COLO829 (cell line): ENCODE results near the gene SLC5A10.

Source experiments
- DNase-seq: peaks from one replicate; pipeline ENCODE4 v3.0.0; 2012; ENCODE audit warnings: low spot score

Gene SLC5A10

DNA sequence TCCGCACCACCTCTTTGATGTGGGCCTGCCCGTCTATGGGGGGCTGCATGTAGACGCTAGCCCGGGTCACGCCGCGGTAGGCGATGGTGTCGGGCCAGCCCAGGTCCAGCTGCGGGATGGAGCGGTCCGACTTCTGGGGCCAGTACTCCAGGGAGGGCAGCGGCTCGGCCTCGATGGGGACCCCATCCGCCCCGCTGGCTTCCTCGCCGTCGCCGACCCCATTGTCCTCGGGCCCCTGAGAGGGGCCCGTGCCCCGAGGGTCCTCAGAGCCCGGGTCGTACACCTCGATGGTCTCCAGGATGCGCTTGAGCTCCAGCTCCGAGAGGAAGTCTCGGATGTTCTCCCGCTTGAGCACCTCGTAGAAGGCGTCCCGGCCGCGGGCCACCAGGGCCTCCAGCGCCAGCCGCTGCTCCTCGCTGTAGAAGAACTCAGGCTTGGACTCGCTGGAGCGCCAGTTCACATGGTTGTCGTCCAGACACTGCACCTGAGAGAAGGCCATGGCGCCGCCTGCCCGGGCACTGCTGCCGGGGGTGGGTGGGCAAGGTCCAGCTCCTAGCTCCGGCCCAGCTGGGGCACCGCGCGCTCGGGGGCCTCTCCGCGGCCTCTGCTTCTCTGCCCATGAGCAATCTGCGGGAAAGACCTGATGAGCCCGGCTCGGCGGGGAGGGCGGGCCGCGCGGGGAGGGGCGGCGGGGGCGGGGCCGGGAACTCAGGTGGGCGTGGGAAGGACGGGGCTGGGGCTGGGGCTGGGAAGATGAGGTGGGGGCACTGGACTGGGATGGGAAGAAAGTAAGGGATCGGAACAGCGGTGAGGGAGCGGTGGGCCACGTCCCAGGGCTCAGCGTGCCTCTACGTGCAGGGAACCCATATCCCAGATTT is 51.8 kb downstream of the SLC5A10 start:
- no peak for DNase-seq

DNA sequence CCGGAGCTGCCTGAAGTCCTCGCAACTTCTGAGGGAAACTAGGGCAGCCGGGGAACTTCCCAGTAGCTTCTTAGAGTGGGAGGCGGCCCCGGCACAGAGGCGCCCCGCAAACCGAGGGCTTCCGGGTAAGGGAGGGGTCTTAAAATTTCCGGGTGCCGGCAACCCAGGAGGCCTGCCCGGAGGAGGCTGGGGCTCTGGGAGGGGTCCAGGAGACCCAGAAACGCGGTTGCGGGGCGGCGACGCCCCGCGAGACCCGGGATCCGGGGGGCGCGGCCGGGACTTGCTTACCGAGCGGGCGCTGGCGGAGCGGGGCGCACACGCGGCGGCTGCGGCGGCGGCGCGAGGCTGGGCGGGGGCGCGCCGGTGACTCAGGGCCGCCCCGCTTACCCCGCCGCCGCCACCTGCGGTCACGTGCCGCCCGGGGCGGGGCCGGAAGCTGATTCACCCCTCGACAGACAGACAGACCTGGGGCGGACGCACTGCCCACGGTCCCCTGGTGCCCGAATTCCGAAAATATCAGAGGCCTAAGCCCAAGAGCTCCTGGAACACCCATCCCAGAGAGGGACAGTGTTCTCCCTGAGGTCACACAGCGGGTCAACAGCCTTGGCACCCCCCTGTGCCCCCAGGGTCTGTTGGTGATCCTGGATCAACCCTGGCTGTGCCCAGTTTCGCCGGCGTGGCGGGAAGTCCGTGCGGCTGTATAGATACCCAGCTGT is 52.6 kb downstream of the SLC5A10 start, which contains the start of gene FAM83G:
TSS of gene FAM83G (minus strand) at position 344 of the 716 bp plus-strand sequence. CDS start 723 bp downstream, outside the sequence.
- DNase-seq, result no peak

DNA sequence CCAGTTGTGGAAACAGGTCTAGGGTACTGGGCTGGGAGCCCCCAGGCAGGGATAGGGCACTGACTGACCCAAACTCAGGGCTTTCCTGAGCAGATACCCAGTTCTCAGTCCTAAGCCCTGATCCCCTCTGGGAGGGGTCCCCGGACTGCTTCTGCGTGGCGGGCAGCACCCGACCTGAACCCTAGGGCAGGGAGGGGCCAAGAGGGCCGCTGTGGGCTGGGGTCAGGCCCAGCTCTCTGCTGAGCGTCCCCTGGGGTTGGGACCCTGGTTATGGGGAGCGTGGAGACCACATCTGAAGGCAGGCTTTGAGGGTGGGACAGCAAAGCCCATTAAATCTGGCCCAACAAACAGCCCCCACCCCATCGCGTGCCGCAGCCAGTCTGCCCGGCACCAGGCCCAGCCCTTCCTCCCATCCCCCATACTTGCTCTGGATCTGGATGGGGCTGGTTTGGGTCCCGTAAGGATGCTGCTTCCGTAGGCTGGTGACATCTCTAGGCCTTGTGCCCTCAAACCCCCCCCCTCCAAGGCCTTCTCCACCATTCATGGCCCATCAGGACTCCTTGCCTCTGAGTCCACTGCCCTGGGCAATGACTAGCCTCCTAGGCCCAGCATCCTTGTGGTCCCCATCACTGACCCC is 53.3 kb downstream of the SLC5A10 start:
- DNase-seq, result no peak

DNA sequence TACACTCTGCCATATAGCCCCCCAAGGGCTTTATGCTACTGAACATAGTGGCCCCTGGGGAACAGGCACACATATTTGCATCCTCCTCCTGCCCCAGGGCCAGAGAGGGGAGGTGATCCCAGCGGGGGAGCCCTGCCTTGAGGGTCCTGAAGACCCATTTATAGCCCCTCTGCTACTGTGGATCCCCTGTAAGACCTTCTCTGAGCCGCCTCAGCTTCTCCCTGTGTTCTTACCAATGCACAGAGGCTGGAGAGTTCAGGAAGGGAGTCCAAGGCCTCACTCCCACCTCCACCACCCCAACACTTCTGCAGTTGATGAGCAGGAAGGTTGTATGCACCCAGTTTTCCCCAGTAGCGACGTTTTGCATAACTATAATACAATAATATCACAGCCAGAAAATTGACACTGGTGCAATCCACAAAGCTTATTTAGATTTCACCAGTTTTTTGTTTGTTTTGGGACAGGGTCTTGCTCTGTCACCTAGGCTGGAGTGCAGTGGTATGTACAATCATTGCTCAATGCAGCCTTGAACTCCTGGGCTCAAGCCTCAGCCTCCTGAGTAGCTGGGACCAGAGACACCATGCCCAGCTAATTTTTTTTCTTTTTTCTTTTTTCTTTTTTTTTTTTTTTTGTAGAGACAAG is 53.9 kb downstream of the SLC5A10 start:
- DNase-seq, result no peak

DNA sequence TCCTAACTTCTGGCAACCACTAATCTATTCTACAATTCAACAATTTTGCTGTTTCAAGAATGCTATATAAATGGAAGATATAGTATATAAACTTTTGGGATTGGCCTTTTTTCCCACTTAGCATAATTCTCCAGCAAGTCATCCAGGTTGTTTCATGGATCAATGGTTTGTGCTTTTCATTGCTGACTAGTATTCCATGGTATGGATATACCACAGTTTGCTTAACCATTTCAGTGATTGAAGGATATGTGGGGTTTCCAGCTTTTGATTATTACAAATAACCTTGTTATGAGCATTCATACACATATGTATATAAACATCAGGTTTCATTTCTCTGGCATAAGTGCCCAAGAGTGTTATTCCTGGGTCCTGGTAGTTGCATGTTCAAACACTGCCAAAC is 54.7 kb downstream of the SLC5A10 start:
- DNase-seq, result no peak

DNA sequence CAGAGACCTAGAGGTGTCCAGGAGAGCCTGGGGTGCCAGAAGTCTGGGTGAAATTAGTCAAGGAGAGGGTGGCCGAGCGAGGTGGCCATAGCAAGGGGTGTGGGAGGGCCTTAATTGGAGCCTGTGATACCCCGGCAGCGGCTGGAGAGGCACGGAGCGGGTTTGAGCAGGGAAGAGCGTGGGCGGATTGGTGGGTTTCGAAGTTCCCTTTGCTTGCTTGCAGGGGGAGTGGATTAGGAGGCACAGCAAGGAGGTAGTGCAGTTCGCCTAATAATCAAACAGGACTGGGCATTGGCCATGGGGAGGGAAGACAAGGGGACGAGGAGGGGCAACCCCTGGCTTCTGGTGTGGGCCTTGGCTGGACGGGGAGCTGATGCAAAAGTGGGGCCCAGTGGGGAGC is 58.0 kb downstream of the SLC5A10 start:
- DNase-seq, result no peak

DNA sequence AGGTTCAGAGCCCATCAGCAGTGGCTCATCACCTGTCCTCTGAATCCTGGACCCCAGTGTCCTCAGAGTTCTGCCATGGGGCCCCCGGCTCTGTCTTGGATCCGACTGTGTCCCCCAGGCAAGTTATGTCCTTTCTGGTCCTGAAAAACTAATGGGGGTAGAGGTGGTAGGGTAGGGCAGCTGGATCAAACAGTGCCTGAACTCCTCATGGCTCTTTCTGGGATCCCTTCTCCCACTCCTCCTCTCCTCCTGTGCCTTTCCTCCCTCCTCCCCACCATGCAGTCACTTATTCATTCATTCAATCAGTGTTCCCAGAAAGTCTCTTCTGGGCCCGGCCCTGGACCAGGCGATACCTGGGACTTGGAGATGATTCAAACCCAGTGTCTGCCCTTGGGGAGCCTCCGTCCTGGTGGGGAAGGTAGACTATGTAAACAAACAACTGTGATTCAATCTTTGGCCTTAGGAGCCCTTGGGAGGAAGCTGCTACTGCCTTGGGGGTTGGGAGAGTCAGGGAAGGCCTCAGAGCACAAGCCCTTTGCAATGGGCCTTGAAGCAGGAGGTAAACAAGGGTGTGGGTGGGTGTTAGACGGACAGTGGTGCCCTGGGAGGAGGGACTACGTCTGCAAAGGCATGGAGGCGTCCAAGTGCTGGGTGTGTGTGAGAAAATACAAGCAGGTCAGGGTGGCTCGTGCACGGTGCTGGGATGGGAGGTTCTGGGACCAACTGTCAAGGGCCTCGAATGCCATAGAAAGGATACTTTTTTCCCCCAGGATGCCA is 59.0 kb downstream of the SLC5A10 start:
- DNase-seq, result no peak

DNA sequence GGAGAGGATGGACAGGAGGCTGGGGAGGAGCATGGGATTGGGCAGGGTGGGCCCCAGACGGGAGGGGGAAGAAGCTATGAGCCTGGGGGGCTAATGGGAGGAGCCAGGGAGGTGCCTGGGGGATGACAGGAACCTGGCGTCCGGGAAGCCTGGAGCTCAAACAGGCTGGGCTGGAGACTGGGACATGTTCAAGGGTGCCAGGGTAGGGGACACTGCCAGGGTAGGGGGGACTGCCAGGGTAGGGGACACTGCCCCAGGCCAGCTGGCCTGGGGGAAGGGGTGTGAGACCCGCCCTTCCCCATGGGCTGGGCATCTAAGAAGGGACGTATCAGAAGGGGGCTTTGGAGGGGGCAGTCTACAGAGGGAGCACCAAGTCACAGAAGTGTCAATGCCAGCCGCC is 59.6 kb downstream of the SLC5A10 start:
- DNase-seq, result no peak

DNA sequence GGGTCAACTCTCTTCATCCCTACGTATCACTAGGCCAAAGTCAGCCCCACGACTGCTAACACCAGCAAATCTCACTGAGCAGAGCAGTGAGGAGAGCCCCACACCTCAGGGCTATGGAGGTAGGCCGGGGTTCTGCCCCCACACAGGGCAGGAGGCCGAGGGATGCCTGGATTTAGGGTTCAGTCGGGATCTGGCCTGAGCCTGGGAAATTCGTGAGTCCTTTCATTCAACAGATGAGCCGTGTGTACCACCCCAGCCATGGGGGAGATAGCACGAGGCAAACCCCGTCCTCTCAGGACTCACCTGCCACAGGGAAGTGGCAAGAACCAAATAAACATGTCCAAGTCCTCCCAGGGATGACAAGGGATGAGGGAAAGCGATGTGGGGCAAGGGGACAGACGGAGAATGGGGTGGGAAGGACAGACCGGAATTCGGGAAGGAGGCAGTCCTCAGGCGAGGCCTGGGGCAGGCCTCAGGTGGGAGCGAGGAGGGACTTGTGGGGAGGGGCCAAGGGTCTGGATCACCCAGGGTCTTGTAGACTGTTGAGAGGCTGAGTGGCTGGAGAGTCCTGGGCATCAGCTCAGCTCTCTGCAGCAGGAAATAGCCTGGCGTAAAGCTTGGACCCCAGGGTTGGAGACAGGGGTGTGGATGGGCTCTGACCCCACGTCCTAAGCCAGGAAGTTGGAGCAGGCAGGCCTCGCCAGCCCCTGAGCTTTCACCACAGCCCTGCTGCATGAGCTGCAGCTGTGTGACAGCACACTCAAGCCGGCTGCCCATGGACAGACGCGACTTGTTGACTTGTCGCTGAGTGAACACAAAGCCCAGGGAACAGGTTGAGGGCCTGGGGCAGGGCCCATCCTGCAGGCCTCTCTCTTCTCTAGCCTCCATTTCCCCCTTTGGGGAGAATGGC is 60.5 kb downstream of the SLC5A10 start:
- DNase-seq, result no peak

DNA sequence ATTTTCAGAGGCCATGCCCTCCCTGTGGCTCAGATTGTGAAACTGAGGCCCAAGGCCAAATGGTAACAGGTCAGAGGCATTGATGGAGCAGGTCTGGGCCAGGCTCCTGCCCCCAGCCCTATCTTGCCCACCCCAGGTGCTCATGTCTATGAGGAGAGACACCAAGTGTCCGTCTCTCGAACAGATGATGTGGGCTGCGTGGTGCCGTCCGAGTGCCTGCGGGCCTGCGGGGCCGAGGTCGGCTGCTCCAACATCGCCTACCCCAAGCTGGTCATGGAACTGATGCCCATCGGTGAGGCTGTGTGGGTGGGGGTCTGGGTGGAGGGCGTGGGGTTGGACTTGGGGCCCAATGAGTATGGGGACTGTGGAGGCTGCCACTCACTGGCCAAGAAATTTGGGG is 61.3 kb downstream of the SLC5A10 start:
- DNase-seq, result no peak

DNA sequence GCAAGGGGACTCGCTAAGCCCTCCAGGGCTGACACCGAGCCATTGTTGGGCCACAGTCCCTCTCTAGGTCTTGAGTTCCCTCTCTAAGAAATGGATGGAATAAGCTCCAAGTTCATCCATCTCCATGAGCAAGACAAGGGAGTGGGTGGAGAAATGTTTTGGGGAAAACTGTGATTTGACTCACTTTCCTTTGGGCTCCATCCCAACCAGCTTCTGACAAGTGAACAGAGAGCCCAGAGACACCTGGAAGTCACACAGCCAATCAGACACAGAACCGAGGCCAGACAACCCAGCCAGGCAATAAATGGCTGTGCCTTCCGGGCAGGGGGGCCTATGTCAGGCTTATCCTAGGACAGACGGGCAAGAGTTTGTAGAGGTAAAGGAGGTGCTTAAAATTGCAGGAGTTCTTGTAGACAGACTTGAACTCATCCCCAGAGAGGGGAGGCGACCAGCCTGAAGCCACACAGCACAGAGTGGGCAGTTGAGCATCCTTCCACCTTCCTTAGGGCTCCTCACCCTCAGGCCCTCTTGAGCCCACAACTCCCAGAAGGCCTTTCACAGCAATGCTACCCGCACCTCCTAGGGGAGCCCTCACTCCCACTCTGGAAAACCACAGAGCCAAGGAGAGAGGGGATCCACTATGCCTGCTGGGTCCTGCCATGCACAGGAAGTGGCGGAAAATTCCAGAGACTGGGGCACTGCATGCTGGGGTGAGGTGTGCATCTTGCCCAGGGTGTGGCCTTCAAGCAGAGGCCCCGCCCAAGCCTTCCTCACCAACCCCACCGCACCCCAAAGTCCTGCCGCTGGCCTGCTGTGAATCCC is 62.1 kb downstream of the SLC5A10 start:
- no peak for DNase-seq

DNA sequence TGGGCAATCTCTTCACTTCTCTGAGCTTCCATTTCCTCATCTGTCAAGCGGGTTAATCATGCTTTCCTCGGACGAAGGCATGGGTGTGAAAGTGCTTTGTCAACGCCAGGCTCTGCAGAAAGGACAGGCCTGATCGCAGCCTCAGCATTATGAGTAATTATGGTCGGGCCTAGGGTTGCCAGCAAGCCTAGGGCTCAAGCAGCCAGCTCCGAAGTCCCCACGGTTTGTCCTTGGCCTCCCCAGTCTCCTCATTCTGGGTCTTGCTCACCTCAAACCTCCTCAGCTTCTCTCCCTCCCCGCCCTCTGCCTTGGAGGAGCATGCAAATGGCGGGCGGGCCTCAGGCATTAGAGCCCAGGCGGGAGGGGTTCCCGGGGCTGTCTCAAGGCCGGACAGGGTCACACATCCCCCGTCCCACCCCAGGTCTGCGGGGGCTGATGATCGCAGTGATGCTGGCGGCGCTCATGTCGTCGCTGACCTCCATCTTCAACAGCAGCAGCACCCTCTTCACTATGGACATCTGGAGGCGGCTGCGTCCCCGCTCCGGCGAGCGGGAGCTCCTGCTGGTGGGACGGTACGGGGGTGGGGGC is 62.8 kb downstream of the SLC5A10 start:
- no peak for DNase-seq

DNA sequence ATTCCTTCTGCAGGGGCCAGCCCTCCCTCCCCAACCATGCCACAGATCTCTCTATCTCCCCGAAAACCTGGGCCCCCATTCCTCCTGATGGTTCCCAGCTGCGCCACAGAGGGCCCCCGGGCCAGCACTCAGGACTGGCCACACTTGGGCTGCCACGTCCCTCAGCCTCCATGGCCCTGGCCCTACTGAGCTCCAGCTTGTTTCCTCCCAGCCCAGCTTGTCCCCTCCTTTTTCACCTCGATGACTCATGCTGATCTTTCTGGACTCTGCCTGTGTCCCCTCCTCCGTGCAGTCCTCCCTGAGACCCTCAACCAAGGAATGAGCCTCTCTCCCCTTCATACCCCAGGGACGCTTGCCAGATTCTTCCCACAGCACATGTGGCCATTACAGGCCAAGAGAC is 63.5 kb downstream of the SLC5A10 start:
- DNase-seq, result no peak

DNA sequence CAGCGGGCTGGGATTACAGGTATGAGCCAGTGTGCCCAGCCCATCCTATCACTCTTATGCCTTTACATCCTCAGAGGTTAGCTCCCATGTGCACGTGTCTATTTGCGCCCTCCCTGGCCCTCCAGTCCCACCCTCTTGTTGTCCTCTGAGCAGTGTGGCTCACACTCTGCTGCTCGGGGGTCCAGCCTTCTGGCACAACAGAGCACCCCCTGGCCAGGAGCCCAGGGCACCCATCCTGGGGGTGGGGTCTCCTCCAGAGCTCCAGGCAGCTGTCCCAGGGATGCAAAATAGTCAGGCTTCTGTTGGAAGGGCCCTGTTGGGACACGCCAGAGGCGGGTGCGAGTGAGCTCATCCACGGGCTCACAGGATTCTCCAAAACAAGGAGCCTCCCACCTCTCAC is 64.3 kb downstream of the SLC5A10 start:
- DNase-seq, result no peak

DNA sequence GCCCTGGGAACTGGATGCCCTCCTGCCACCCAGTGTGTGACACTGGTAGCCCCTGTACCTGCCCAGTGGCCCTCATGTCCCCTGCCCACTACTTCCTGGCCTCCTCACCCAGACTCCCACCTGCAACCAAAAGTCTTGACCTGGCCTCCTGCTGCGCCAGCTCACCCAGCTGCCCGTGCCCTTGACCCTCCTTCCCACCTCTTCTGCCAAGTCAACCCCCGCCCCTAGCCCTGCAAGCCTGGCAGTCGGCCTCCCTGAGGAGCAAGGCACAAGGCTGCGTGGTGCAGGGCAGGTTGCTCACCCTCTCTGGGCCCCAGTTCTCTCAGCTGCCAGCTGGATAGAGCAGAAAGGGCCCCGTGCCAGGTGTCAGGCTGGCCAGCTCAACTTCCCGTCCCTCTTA is 64.9 kb downstream of the SLC5A10 start:
- DNase-seq, result no peak

DNA sequence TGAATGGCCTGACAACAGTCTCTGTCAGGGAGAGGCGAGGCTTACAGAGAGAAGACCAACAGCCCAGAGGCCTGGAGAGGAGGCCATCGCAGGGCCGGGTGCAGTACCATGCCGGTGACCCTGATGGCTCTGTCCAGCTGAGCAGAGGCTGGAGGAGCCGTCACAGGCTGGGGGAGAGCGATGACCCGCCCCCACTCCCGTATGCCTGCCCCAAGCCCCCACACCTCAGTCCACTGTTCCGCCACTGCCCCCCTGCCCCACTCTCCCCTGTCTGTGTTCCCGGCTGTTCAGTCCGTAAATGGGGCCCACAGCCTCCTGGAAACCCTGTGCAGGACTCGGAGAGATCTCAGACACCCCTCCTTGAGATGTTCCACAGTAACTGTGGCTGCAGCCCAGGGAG is 65.4 kb downstream of the SLC5A10 start:
- DNase-seq, result no peak

DNA sequence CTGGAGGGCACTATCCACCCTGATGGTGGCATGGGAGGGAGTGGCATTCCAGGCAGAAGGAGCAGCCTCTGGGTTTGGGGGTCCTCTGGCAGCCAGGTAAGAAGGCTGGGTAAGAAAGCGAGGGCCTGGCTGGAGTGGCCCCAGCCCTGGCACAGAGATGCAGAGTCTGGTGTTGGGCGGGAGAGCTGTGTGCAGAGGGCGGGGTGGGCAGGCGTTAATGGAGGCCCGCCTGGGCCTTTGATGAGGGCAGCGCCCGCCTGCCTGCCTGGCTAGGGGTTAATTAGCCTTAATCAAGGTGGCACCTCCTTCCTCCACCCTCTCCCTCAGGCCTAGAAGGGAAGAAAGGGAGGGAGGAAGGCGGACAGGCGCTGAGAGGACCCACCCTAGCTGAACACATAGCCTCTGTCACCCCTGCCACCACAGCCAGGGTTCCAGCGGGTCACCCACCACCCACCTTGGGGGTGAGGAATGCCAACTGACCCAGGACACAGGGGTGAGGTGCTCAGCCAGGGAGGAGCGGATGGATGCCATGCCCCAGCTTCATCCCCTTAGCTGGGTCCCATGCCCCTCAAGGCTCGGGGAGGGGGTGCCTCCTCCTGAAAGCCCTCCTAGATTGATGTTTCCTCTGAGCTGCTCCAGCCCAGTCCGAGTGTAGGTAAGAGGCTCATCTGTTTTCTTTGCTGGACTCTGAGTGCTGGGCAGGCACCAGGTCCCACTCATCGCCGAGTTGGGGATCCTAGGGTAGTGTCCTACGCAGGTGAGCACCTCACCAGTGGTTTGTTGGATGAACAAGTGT is 66.0 kb downstream of the SLC5A10 start:
- no peak for DNase-seq

DNA sequence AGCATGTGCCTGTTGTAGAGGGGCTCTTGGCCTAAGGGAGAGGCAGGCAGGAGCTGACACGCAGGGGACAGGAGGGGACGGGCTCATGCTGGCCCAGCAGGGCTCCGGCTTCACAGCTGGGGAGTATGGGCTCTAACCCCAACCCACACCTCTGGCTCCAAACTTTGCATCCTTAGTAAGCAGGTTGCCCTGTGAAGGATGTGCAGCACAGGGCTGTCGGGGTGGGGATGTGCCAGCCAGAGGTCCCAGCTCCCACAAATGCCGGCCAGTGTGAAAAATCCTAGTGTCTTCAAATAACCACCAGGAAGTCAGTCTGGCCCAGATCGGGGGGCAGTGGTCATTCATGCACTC is 66.6 kb downstream of the SLC5A10 start:
- no peak for DNase-seq
